Measurements from ENCODE around the gene ARMCX5. TPM values are rescaled to one million over a fixed set of nuclear protein-coding genes. Genes with fewer than 3 reads are reported as not detected.

ARMCX5 gene
- total and polyA plus RNA-seq, 2 of the 8 experiments (the other 6 are each of a cell fraction or from before 2014, with no cell fraction given) = 8.6 to 10.9 TPM

- Histone ChIP-seq H3K4me2 (ENCODE audit: insufficient read depth in 1 of 2, low read depth in 2 of 2, low read length in 2 of 2) (no peak overlapping the region), H4K8ac (ENCODE audit: extremely low read depth, insufficient read depth, low read length) (no peak overlapping the region), H3K18ac (ENCODE audit: extremely low read depth, low read length) (no peak overlapping the region), H4K91ac (replicated peaks; ENCODE audit: insufficient read length, low read length) (no peak overlapping the region), H2BK15ac (ENCODE audit: low read length) (no peak overlapping the region), H3K79me2 (ENCODE audit: control insufficient read depth in 1 of 2, insufficient read depth in 2 of 2, low read length in 2 of 2) (no peaks in the 10 kb centered on the region), H3K36me3 (ENCODE audit: control insufficient read depth in 2 of 4, insufficient read depth in 4 of 4, low read length in 3 of 4) (no peaks in the 10 kb centered on the region), H2BK12ac (ENCODE audit: low read depth, low read length) (no peak overlapping the region), H4K20me1 (replicated peaks in 1 of 2; ENCODE audit: control insufficient read depth in 1 of 2, insufficient read depth in 2 of 2, low read length in 2 of 2) (no peaks in the 10 kb centered on the region), H4K5ac (ENCODE audit: insufficient read length, low read depth, low read length) (no peak overlapping the region), H3K9me3 (ENCODE audit: insufficient read depth in 2 of 2, low read depth in 1 of 2, low read length in 1 of 2) (no peaks in the 10 kb centered on the region), H3K23ac (ENCODE audit: insufficient read length) (no peak overlapping the region), H3K4me3 (ENCODE audit: extremely low read depth in 1 of 4, insufficient read depth in 2 of 4, low read depth in 3 of 4, low read length in 4 of 4) (no peak overlapping the region), H3K4ac (replicated peaks; ENCODE audit: insufficient read length, low read depth, low read length) (no peak overlapping the region), H3K27ac (ENCODE audit: low read depth, low read length) (no peak overlapping the region), H3K23me2 (ENCODE audit: low read depth, low read length) (no peaks in the 10 kb centered on the region), H2BK20ac (ENCODE audit: low read length) (no peak overlapping the region), H3K4me1 (replicated peaks in 1 of 4; ENCODE audit: control insufficient read depth in 3 of 4, insufficient read depth in 4 of 4, low read length in 3 of 4) (no peaks in the 10 kb centered on the region), H2AK5ac (ENCODE audit: low read depth, low read length) (no peak overlapping the region), H3K27me3 (replicated peaks in 1 of 4; ENCODE audit: control insufficient read depth in 3 of 4, extremely low read depth in 1 of 4, insufficient read depth in 3 of 4, low read length in 3 of 4) (no peaks in the 10 kb centered on the region), H2AFZ (ENCODE audit: low read length) (no peak overlapping the region), H3K79me1 (ENCODE audit: low read depth, low read length) (no peaks in the 10 kb centered on the region), H3K14ac (ENCODE audit: insufficient read length) (no peak overlapping the region), H3K56ac (replicated peaks; ENCODE audit: insufficient read length, low read depth, low read length) (no peak overlapping the region), H2BK120ac (replicated peaks; ENCODE audit: low read depth, low read length) (no peak overlapping the region), H2BK5ac (ENCODE audit: low read depth, low read length) (no peak overlapping the region), H3K9ac (replicated peaks in 1 of 4; ENCODE audit: extremely low read depth in 1 of 4, low read depth in 3 of 4, low read length in 3 of 4) (no peak overlapping the region)
- FAIRE-seq (no peak), DNase-seq (ENCODE audit: low read depth in 1 of 2, low spot score in 2 of 2) (no peak)
- WGBS, 2 experiments (ENCODE audit: extremely low coverage in 1 of 2, insufficient coverage in 1 of 2, insufficient read length in 1 of 2, insufficient replicate concordance in 2 of 2, low coverage in 1 of 2, low lambda C conversion rate in 2 of 2, missing lambda C conversion rate in 1 of 2) = 87% methylated on average over 2 of the region's 2 CpGs; no CpG with 5 or more reads in 1 of the 2 experiments
- ChIA-PET CTCF (ENCODE audit: partially characterized antibody) (no interaction called here), POLR2A (ENCODE audit: partially characterized antibody) (no interaction called here)
- TF ChIP-seq EGR1 (IDR thresholded peaks at IDR 0.05; ENCODE audit: borderline replicate concordance, low read depth, low read length) = no peak
- TF ChIP-seq CREB1 (IDR thresholded peaks at IDR 0.05) = no peak
- no peak for TF ChIP-seq CBX5 (IDR thresholded peaks at IDR 0.05; ENCODE audit: low read depth, low read length)
- TF ChIP-seq SIX5 (IDR thresholded peaks at IDR 0.05; ENCODE audit: low read depth, low read length) = no peak
- no peak for TF ChIP-seq CEBPB (IDR thresholded peaks at IDR 0.05; ENCODE audit: low read depth, low read length)
- TF ChIP-seq BCL11A (IDR thresholded peaks at IDR 0.05; ENCODE audit: low read depth in 2 of 2, low read length in 2 of 2) = no peak
- no peak for TF ChIP-seq CTBP2 (IDR thresholded peaks at IDR 0.05; ENCODE audit: borderline replicate concordance, insufficient read depth, insufficient read length, low read length)
- no peak for TF ChIP-seq KDM4A (IDR thresholded peaks at IDR 0.05; ENCODE audit: low read depth, low read length, severe bottlenecking)
- no peak for TF ChIP-seq SP4 (IDR thresholded peaks at IDR 0.05; ENCODE audit: low read length)
- no peak for TF ChIP-seq CHD2 (IDR thresholded peaks at IDR 0.05; ENCODE audit: low read length)
- no peak for TF ChIP-seq POLR2AphosphoS5 (IDR thresholded peaks at IDR 0.05; ENCODE audit: low read depth, low read length)
- no peak for TF ChIP-seq SIN3A (conservative IDR thresholded peaks at IDR 0.05 in 1 of 2, IDR thresholded peaks at IDR 0.05 in 1 of 2; ENCODE audit: low read depth in 1 of 2, low read length in 2 of 2)
- no peak for TF ChIP-seq RNF2 (IDR thresholded peaks at IDR 0.05; ENCODE audit: borderline replicate concordance, low read depth, low read length, missing control alignments, poor library complexity, severe bottlenecking)
- TF ChIP-seq HDAC6 (IDR thresholded peaks at IDR 0.05; ENCODE audit: low read depth, low read length) = no peak
Observed at GRCh38 chrX:102593367-102593766, 5.9 kb upstream of the ARMCX5 start.

Data from H1 (cell line).